Right hindlimb (tissue), 1 donor: ENCODE measurements around the gene HOXB4.
A peak's percentile ranks its signal among the peaks of the same experiment; 100 is the strongest.

Source experiments
- DNase-seq: peaks from one replicate; pipeline ENCODE4 v3.0.0-alpha.2; 2018

Gene HOXB4

GRCh38 chr17:48615047-48615962 is 37.2 kb upstream of the HOXB4 start, which contains the start of gene HOXB8:
HOXB8 (minus strand) TSS chr17:48615292; CDS start chr17:48614704, 588 bp downstream.
- DNase-seq: no peak

- DNase-seq: no peak
These were observed 35.9 kb upstream of the HOXB4 start for GRCh38 chr17:48613862-48614694.

DNA sequence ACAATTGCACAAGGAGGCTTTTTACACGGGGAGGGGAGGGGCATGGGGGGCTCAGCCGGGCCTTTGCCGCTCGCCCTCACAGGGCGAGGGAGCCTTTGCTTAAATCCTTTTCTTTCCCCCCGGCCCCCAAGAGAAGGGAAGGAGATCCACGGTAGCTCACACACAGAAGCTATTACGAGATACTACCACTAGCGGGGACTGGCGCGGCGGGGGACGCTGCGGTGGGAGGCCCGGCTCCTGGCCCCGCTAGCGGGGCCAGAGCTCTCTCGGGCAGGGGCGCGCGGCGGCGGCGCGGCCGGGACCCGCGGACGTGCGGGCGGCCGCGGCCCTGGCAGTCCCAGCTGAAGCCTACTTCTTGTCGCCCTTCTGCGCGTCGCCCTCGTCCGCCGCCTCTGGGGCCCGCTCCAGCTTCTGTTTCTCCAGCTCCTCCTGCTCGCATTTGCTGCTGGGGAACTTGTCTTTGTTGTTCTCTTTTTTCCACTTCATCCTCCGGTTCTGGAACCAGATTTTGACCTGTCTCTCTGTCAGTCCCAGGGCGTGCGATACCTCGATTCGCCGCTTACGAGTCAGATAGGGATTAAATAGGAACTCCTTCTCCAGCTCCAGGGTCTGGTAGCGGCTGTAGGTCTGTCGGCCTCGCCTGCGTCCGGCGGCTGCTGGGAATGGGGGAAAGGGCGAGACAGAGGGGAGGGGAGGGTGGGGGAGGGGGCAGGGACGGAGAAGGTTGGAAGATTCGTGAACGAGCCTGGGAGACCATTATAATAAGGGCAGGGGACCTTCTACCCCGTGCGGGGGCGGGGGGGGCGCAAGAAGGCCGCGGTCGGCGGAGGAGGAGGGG is 34.9 kb upstream of the HOXB4 start:
- no peak for DNase-seq

DNA sequence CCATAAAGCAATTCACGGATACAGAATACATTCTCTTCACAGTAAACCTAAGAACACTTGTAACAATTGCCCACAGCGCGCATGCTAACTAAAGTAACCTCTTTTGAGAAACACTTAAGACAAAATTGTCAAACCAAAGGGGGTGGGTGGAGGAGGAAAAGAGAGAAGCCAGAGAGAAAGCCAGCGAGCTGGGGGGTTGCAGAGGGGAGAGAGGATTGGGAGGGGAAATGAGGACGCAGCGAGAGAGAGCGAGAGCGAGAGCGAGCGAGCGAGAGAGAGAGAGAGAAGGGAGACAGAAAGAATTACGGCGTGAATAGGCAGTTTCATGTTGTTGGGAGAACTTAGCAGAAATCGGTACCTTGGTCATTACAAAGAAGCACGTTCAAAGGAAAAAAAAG is 34.3 kb upstream of the HOXB4 start:
- no peak for DNase-seq

DNA sequence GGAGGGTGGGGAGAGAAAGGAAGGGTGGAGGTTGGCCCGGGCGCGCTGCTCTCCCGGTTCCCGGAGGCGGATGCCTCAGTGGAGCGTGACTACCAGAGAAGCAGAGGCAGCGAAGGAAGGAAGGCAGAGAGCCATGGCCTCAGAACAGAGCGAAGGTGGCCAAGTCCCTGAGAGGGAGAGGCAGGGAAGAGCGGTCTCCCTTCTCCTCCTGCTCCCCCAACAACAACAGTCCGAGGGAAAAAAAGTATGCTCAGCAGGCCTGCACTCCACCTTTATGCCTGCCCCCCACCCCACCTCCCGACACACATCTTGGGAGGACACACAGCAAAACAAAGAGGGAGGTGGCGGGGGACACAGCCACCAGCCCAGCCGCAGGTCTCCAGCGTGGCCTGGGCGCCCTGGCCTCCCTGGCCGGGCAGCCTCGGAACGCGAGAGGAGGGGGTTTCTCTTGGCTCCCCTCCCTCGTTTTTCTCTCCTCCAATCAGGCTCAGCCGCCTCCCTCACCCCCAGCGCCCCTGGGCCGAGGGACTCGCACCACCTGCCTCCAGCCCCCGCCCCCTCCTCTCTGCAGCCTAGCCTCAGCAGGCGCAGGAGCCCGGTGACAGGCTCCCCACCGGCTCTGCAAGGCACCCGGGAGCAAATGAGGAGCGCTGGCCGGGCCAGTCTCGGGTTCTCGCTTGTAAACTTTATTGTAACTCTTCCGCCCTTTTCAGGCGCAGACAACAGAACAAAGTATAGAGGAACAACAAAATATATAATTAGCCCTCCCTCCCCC is 33.7 kb upstream of the HOXB4 start:
- DNase-seq: no peak

- DNase-seq: no peak
These were observed 33.1 kb upstream of the HOXB4 start for GRCh38 chr17:48611213-48611612.

DNA sequence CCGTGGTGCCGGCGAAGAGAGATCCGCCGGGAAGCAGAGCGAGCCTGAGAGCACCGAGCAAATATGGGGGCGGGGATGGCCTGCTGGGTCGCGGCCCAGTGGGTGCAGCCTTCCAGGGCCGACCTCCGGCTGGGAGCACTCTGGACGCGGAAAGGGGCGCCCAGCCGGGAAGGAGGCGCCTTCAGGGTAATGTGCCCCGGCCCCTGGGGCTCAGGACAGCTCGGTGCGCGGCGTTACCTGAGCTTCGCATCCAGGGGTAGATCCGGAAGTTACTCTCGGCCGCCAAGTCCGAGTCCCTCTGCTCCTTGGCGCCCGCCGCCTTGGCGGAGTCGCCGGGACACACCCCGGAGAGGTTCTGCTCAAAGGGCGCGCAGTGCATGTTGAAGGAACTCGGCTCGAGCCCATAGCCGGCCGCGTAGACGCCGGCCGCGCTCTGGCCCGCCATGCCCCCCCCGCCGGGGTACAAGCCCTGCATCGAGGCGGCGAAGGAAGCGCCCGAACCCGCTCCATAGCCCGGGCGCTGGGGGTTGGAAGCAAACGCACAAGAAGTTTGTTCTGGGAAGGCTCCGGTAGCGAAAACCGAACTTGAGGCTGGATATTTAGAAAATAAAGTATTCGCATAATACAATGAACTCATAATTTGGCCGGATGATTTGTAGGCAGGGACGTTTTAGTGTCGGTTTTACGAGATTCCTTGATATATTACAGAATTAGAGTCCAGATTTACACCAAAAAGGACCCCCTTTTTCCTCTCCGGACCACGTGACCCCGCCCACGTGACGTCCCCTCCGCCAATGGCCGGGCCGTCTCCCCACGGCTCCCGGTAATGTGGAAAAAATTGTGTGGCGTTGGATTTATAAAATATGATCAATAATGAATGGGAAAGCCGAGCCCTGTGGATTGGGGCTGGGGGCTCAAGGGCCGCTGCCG is 32.4 kb upstream of the HOXB4 start, which contains the start of gene HOXB7:
Gene HOXB7, minus strand, starts transcription at position 736 of the 930 bp plus-strand sequence. Its CDS starts 99 bp downstream, at position 637.
- peak; percentile 75 for DNase-seq

- no peak for DNase-seq
These were observed 31.7 kb upstream of the HOXB4 start for GRCh38 chr17:48609759-48610281.

- no peak for DNase-seq
These were observed 30.9 kb upstream of the HOXB4 start for GRCh38 chr17:48609033-48609432.

GRCh38 chr17:48608494-48608834 is 30.3 kb upstream of the HOXB4 start:
- DNase-seq: no peak

DNA sequence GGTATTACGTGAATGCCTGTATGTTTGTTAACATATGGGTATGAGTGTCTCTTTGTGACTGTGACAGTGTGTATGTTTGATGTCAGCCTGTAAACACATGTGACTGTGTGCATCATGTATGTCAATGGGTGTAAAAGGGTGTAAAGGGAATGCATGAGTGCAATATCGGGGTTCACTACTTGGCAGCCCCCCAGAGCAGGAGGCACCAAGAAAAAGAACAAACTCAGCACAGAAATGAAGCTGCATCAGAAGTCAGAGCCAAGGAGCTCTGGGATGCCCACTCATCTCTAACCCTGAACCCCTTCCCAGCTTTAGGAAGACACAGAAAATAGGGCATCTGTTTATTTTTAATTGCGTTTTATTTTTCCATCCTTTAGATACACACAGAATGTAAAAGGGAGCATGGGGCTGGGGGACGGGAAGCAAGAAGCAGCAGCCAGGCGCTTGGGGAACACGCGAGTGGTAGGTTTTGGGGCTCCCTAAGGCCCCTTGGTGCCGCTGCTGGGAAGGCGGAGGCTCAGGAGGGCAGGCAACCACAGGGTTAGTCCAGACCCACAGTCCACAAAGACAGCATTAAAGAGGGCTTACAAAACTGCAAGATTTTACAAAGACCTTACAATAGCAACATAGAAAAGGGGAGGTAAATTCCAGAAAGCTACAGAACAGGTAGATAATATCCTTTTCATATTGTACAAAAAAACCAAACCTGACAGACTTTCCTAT is 28.9 kb upstream of the HOXB4 start:
- DNase-seq: no peak

DNA sequence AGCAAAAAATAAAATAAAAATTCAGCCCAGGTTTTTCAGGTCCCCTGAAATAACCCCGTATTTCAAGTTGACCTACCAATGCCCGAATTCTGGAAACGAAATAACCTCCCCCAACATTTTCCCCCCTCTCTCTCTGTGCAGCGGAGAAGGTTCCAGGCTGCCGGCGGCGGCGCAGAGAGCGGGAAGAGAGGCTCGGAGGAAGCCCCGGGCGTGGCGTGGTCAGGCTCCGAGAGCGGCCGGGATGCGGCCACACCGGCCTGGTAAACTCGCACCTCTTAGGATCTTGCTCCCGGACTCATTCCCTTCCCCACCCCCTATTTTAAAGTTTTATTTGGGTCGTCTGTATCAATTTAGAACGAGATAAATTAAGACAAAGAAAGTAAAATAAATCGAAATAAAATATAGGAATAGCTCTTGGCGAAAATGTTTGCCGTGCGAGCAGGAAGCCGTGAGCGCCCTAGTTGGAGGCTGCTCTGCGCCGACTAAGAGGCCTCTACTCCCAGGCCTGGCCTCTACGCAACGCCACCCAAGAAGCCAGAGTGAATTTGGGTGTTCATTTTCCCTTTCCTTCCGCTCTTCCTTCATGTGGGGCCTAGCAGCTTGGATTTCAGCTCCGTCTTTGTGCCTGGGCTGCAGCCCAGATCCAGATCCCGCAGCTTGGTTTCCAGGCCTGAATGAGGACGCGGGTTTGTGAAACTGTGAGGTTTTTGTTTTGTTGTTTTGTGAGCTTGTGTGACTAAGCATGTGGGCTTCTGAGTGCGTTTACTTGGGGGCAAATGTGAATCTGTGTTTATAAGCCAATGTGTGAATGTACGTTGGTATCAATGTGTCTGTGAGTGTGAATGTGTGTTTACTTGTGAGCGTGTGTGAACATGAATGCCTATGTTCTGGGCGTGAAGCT is 28.1 kb upstream of the HOXB4 start:
- no peak for DNase-seq

DNA sequence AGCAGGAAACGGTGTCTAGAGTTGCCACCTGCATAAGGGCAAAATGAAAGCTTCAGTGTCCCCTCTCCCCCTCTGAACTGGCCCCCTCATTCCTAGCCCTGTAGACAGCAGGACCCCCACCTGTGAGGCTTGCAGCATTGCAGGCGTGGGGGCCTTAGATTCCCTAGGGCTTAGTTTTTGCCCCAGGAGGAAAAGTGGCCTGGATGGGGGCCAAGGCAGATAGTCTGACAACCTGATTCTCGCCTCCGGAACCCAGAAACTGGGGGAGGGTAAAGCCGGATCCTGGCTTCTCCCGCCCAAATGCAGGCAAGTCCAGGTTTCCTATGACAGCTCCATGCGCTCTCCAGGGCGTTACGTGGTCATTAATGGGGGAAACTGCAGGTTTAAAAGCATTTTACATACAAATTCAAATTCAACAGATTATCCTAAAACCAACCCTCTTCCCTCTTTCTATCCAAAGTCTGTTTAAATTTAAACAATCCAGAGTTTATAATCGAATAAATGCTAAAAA is 27.3 kb upstream of the HOXB4 start:
- no peak for DNase-seq

- no peak for DNase-seq
These were observed 26.7 kb upstream of the HOXB4 start, which contains the start of gene HOXB6 for GRCh38 chr17:48604770-48605329. HOXB6 (minus strand) TSS chr17:48604986; CDS start chr17:48598150, 6,836 bp downstream.

DNA sequence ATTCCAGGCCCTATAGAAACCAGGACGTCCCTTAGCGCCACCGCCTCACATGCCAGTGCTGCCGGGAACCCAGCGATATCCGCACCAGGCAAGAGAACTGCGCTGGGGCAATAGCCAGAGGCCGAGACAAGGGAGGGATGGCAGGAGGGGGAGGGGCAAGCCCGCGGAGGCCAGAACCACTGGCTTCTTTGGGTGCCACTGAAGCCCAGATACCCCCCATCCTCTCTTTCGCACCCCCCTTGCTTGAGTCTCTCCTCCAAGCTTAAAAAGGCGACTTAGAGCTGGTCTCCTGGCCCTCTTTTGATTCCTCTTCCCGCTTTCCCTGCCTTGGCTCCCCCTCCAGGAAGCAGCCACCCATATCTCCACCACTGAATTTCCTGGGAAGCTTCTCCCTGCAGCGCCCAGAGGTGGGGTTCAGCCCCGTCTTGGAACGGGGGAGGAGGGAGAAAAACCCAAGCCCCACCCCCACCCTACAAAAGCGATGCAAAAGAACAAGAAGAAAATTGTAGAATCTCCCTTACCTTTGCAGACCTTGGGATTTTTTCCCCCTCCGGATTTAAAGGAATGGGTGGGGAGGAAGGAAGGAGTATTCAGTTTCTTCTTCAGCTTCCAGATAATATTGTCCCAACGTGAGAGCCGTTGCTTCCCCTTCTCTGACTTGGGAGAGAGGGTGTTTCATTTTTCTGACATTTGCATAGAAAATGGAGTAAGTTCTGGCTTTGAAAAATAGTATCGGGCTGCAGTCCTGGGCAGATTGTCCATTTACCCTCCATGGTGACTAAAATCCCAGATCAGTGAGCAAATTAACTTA is 26.0 kb upstream of the HOXB4 start:
- no peak for DNase-seq

DNA sequence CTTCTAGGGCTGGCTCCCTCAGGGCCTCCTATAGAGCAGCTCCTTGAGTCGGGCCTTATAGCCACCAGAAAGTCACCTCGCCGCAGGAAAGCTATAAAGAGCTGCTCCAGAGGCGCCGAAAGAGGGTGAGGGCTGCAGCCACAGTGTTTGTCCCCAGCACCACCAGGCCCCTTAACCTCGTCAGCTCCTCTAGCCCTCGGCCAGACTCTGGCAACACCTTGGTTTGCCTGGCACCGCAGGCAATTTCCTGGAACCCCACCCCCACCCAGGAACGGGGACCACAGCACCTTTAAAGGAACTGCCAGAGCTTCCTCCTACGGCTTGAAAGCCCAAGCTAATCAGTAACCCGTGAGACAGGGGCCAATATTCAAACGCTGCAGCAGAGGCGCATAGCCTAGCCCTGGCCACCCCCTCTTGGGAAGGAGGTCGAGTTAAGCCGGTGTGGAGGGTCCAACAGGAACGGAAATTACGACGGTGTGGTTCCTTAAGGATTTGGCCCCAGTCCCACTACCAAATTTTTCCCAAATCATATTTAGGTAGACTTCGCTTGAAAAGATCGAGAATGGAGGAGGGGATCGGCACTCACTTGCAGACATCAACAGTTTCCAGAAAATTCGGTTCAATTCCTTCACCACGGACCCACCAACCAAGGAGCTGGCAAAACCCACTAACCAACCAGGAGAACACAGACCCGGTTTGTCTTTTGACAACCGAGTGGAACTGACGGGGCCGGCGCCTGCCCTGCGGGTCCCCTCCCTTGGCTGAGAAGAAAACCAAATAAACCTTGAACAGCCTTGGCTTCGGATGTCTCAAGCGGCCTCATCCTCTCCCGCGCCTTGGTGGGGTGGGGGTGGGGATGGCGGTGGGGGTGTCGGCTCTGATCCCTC is 23.6 kb upstream of the HOXB4 start:
- no peak for DNase-seq
